GM23338 (cell line): ENCODE data around the gene BNIP3.

Experiments used
- CREB1 ChIP-seq: fragments of 250-450 bp; sonication (Bioruptor Pico); IDR thresholded peaks from 2 replicates; pipeline ENCODE4 v1.5.0; 2020; ENCODE audit warnings: low read depth, mild to moderate bottlenecking, moderate library complexity
- CTCF ChIP-seq, 2 experiments: fragments of 200-600 bp in 1 of 2; sonication (generic) in 1 of 2; conservative IDR thresholded peaks; 2 replicates each; pipeline versions ENCODE4 v1.5.1 to v1.6.1; 2016 to 2017; ENCODE audit warnings: antibody characterized with exemption in 2 of 2, low read depth in 2 of 2, mild to moderate bottlenecking in 2 of 2, moderate library complexity in 1 of 2
- ETS1 ChIP-seq: IDR thresholded peaks from 2 replicates; pipeline ENCODE4 v1.6.1; 2016; ENCODE audit warnings: antibody characterized with exemption
- EZH2 ChIP-seq: fragments of 200-600 bp; sonication (generic); IDR thresholded peaks from one replicate; pipeline ENCODE4 v1.8.0; 2017; ENCODE audit warnings: antibody characterized with exemption, mild to moderate bottlenecking, low read depth; ENCODE audit not compliant: unreplicated experiment
- EZH2phosphoT487 ChIP-seq: fragments of 200-600 bp; sonication (generic); IDR thresholded peaks from one replicate; pipeline ENCODE4 v1.8.1; 2018; ENCODE audit warnings: antibody characterized with exemption; ENCODE audit not compliant: unreplicated experiment
- JUNB ChIP-seq: IDR thresholded peaks from one replicate; pipeline ENCODE4 v1.6.1; 2016; ENCODE audit warnings: antibody characterized with exemption; ENCODE audit not compliant: unreplicated experiment
- NANOG ChIP-seq: IDR thresholded peaks from 2 replicates; pipeline ENCODE4 v1.6.1; 2016; ENCODE audit warnings: antibody characterized with exemption, borderline replicate concordance
- POLR2AphosphoS5 ChIP-seq: IDR thresholded peaks from 2 replicates; pipeline ENCODE4 v1.6.1; 2016; ENCODE audit warnings: antibody characterized with exemption, low read depth
- ZNF331 ChIP-seq: fragments of 250-450 bp; sonication (Bioruptor Pico); IDR thresholded peaks from 2 replicates; pipeline ENCODE4 v1.5.0; 2020; ENCODE audit warnings: low read depth, mild to moderate bottlenecking, moderate library complexity
- TF ChIP-seq, protein P1 (sequence below): IDR thresholded peaks from one replicate; pipeline ENCODE4 v1.6.1; 2018; ENCODE audit warnings: antibody characterized with exemption; ENCODE audit not compliant: unreplicated experiment

DNA sequence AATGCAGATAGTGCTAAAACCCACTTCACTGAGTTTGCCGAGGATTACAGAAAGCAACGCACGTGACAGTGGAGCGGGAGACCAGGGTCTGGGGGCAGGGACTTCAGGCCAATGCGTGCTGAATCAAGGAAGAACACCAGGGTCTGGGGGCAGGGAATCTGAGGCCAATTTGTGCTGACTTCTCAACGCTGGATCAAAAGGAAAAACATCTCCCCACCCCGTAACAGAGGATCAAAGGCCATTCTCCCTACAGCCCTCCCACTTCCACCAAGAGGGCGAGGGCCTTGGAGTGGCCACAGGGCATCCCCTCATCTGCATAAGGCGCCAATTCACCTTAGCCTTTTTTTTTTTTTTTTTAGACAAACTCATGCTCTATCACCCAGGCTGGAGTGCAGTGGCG lies 22.3 kb upstream of the BNIP3 start:
- TF ChIP-seq CTCF (conservative IDR thresholded peaks at IDR 0.05; ENCODE audit: low read depth in 2 of 2) (no peak), POLR2AphosphoS5 (no peak), EZH2 (no peak), ETS1 (no peak), CREB1 (CRISPR knock-in tag) (no peak), EZH2phosphoT487 (no peak), JUNB (no peak), NANOG (no peak), ZNF331 (no peak)
- TF ChIP-seq, protein P1, sequence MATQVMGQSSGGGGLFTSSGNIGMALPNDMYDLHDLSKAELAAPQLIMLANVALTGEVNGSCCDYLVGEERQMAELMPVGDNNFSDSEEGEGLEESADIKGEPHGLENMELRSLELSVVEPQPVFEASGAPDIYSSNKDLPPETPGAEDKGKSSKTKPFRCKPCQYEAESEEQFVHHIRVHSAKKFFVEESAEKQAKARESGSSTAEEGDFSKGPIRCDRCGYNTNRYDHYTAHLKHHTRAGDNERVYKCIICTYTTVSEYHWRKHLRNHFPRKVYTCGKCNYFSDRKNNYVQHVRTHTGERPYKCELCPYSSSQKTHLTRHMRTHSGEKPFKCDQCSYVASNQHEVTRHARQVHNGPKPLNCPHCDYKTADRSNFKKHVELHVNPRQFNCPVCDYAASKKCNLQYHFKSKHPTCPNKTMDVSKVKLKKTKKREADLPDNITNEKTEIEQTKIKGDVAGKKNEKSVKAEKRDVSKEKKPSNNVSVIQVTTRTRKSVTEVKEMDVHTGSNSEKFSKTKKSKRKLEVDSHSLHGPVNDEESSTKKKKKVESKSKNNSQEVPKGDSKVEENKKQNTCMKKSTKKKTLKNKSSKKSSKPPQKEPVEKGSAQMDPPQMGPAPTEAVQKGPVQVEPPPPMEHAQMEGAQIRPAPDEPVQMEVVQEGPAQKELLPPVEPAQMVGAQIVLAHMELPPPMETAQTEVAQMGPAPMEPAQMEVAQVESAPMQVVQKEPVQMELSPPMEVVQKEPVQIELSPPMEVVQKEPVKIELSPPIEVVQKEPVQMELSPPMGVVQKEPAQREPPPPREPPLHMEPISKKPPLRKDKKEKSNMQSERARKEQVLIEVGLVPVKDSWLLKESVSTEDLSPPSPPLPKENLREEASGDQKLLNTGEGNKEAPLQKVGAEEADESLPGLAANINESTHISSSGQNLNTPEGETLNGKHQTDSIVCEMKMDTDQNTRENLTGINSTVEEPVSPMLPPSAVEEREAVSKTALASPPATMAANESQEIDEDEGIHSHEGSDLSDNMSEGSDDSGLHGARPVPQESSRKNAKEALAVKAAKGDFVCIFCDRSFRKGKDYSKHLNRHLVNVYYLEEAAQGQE, result no peak
